WTC11 (cell line): ENCODE measurements around the gene RECK. TPM values are rescaled to one million over a fixed set of nuclear protein-coding genes. Genes with fewer than 3 reads are reported as not detected.

Experiments
- ATAC-seq: fragments of 200-7000 bp; cut with Tn5 transposase; 2 replicates; pipeline ENCODE4 v1.10.0; 2021; ENCODE audit warnings: mild to moderate bottlenecking, moderate library complexity
- CTCF ChIA-PET: fragments of 300-600 bp; sonication (Branson Sonifier 250); formaldehyde crosslinking; loops from one replicate; lab custom pipeline; 2021; ENCODE audit warnings: antibody characterized with exemption; lab: Charles Lee
- POLR2A ChIA-PET: fragments of 350-600 bp; sonication (Branson Sonifier 250); formaldehyde crosslinking; loops from one replicate; lab custom pipeline; 2021; ENCODE audit warnings: antibody characterized with exemption; lab: Charles Lee
- DNase-seq: peaks from one replicate; pipeline ENCODE4 v3.0.0; 2021; ENCODE audit warnings: low spot score
- H3K27ac Mint-ChIP-seq: 2 replicates; pipeline ENCODE4 v1.8.0; 2021; ENCODE audit warnings: mixed read lengths
- H3K27me3 Mint-ChIP-seq: 2 replicates; pipeline ENCODE4 v1.8.0; 2021; ENCODE audit warnings: low read depth, mild to moderate bottlenecking, moderate library complexity, mixed read lengths
- H3K36me3 Mint-ChIP-seq: 2 replicates; pipeline ENCODE4 v1.8.0; 2021; ENCODE audit warnings: mixed read lengths
- H3K4me1 Mint-ChIP-seq: 2 replicates; pipeline ENCODE4 v1.8.0; 2022; ENCODE audit warnings: mixed read lengths
- H3K4me3 Mint-ChIP-seq: 2 replicates; pipeline ENCODE4 v1.8.0; 2021; ENCODE audit warnings: mild to moderate bottlenecking, moderate library complexity, mixed read lengths
- H3K9me3 Mint-ChIP-seq: 2 replicates; pipeline ENCODE4 v1.8.0; 2021; ENCODE audit warnings: mixed read lengths
- ARID4B ChIP-seq: sonication (generic); formaldehyde crosslinking; IDR thresholded peaks from 2 replicates; pipeline ENCODE4 v1.8.0; 2023; ENCODE audit warnings: missing genetic modification reagents, mild to moderate bottlenecking, borderline replicate concordance
- E2F4 ChIP-seq: sonication (generic); formaldehyde crosslinking; IDR thresholded peaks from 2 replicates; pipeline ENCODE4 v1.8.1; 2022; ENCODE audit warnings: low read depth, mild to moderate bottlenecking, moderate library complexity, missing genetic modification reagents, borderline replicate concordance
- ETV6 ChIP-seq: sonication (generic); formaldehyde crosslinking; IDR thresholded peaks from 2 replicates; pipeline ENCODE4 v1.8.1; 2022; ENCODE audit warnings: mild to moderate bottlenecking, missing genetic modification reagents
- FOXJ3 ChIP-seq: sonication (generic); formaldehyde crosslinking; IDR thresholded peaks from 2 replicates; pipeline ENCODE4 v1.9.0; 2021; ENCODE audit warnings: missing genetic modification reagents, mild to moderate bottlenecking, borderline replicate concordance
- FOXP1 ChIP-seq: sonication (generic); formaldehyde crosslinking; IDR thresholded peaks from 2 replicates; pipeline ENCODE4 v1.8.0; 2022; ENCODE audit warnings: missing genetic modification reagents, mild to moderate bottlenecking, moderate library complexity, borderline replicate concordance
- GABPB1 ChIP-seq: sonication (generic); formaldehyde crosslinking; IDR thresholded peaks from 2 replicates; pipeline ENCODE4 v1.8.1; 2023; ENCODE audit warnings: mild to moderate bottlenecking, missing genetic modification reagents
- GRHL2 ChIP-seq: fragments of 250-450 bp; sonication (Bioruptor Pico); IDR thresholded peaks from 2 replicates; pipeline ENCODE4 v1.8.0; 2022; ENCODE audit warnings: mild to moderate bottlenecking, moderate library complexity; ENCODE audit not compliant: insufficient replicate concordance, severe bottlenecking
- HMGA2 ChIP-seq: fragments of 250-450 bp; sonication (Bioruptor Pico); IDR thresholded peaks from 2 replicates; pipeline ENCODE4 v1.4.0; 2021; ENCODE audit warnings: mild to moderate bottlenecking, moderate library complexity
- KAT7 ChIP-seq: sonication (generic); formaldehyde crosslinking; IDR thresholded peaks from 2 replicates; pipeline ENCODE4 v1.8.1; 2023; ENCODE audit warnings: missing genetic modification reagents, mild to moderate bottlenecking, borderline replicate concordance
- MYBL2 ChIP-seq: sonication (generic); formaldehyde crosslinking; IDR thresholded peaks from 2 replicates; pipeline ENCODE4 v1.8.1; 2023; ENCODE audit warnings: mild to moderate bottlenecking, moderate library complexity, missing genetic modification reagents
- OVOL2 ChIP-seq: fragments of 250-450 bp; sonication (Bioruptor Pico); IDR thresholded peaks from 2 replicates; pipeline ENCODE4 v1.9.0; 2021; ENCODE audit warnings: mild to moderate bottlenecking, borderline replicate concordance
- TCF7 ChIP-seq: sonication (generic); formaldehyde crosslinking; IDR thresholded peaks from 2 replicates; pipeline ENCODE4 v1.8.0; 2022; ENCODE audit warnings: mild to moderate bottlenecking, low read depth, missing genetic modification reagents, moderate library complexity
- TEAD4 ChIP-seq: sonication (generic); formaldehyde crosslinking; IDR thresholded peaks from 2 replicates; pipeline ENCODE4 v1.8.0; 2022; ENCODE audit warnings: mild to moderate bottlenecking, missing genetic modification reagents
- ZMAT4 ChIP-seq: fragments of 250-450 bp; sonication (Bioruptor Pico); IDR thresholded peaks from 2 replicates; pipeline ENCODE4 v1.9.0; 2021; ENCODE audit warnings: mild to moderate bottlenecking
- ZNF219 ChIP-seq: sonication (generic); formaldehyde crosslinking; IDR thresholded peaks from 2 replicates; pipeline ENCODE4 v1.8.0; 2023; ENCODE audit warnings: missing genetic modification reagents, mild to moderate bottlenecking, borderline replicate concordance
- ZSCAN18 ChIP-seq: fragments of 250-450 bp; sonication (Bioruptor Pico); IDR thresholded peaks from 2 replicates; pipeline ENCODE4 v2.1.2; 2022; ENCODE audit warnings: mild to moderate bottlenecking, moderate library complexity
- total RNA-seq: library from RNA; stranded (reverse); gene quantifications from 3 replicates; pipeline ENCODE4 v1.2.3, GENCODE V29; 2021
- TF ChIP-seq, protein P1 (sequence below): sonication (generic); formaldehyde crosslinking; IDR thresholded peaks from 2 replicates; pipeline ENCODE4 v1.8.1; 2023; ENCODE audit warnings: mild to moderate bottlenecking, missing genetic modification reagents, moderate library complexity
- TF ChIP-seq, protein P2 (sequence below): sonication (generic); formaldehyde crosslinking; IDR thresholded peaks from 2 replicates; pipeline ENCODE4 v1.8.1; 2022; ENCODE audit warnings: mild to moderate bottlenecking, missing genetic modification reagents, moderate library complexity, borderline replicate concordance
- TF ChIP-seq, protein P3 (sequence below): fragments of 250-450 bp; sonication (Bioruptor Pico); IDR thresholded peaks from 2 replicates; pipeline ENCODE4 v1.8.0; 2021; ENCODE audit warnings: mild to moderate bottlenecking

The RECK gene
- total RNA-seq, 1 experiment from 2014 or later: 11.2 TPM

DNA sequence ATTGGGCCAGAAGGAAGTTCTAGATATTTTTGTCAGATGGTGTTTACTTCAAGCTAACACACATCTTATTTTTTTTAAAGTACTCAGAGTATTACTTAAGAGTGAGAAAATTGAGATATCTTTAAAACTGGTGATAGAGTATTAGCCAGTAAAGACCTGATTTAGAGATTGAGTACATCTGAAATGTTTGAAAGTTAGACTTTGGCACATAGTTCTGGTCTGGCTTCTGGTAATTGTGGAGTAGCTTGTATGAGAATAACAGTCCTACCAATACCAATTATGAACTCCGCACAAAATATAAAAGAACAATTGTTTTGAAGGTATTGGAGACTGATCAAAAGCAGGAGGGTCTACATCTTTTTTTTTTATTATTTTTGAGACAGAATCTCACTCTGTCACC lies 55.3 kb downstream of the RECK start:
- H3K36me3 Mint-ChIP-seq: peaks cover 6% of the 10 kb centered on the region
- H3K27me3 Mint-ChIP-seq: no peaks in the 10 kb centered on the region
- H3K4me1 Mint-ChIP-seq: peaks cover 33% of the 10 kb centered on the region
- peaks cover 2% of the 10 kb centered on the region for H3K9me3 Mint-ChIP-seq
- TF ChIP-seq ZSCAN18 (no peak), TEAD4 (CRISPR knock-in tag) (no peak), FOXP1 (CRISPR knock-in tag) (no peak), ZMAT4 (no peak), FOXJ3 (CRISPR knock-in tag) (no peak), MYBL2 (no peak), ARID4B (CRISPR knock-in tag) (no peak), ETV6 (CRISPR knock-in tag) (no peak), OVOL2 (CRISPR knock-in tag) (no peak), HMGA2 (no peak), GRHL2 (CRISPR knock-in tag) (no peak), TCF7 (CRISPR knock-in tag) (no peak), GABPB1 (CRISPR knock-in tag) (no peak), ZNF219 (CRISPR knock-in tag) (no peak), KAT7 (CRISPR knock-in tag) (no peak), E2F4 (CRISPR knock-in tag) (no peak)
- TF ChIP-seq, protein P1, sequence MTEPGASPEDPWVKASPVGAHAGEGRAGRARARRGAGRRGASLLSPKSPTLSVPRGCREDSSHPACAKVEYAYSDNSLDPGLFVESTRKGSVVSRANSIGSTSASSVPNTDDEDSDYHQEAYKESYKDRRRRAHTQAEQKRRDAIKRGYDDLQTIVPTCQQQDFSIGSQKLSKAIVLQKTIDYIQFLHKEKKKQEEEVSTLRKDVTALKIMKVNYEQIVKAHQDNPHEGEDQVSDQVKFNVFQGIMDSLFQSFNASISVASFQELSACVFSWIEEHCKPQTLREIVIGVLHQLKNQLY (CRISPR knock-in tag): no peak
- TF ChIP-seq, protein P2, sequence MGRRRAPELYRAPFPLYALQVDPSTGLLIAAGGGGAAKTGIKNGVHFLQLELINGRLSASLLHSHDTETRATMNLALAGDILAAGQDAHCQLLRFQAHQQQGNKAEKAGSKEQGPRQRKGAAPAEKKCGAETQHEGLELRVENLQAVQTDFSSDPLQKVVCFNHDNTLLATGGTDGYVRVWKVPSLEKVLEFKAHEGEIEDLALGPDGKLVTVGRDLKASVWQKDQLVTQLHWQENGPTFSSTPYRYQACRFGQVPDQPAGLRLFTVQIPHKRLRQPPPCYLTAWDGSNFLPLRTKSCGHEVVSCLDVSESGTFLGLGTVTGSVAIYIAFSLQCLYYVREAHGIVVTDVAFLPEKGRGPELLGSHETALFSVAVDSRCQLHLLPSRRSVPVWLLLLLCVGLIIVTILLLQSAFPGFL (CRISPR knock-in tag): no peak
- TF ChIP-seq, protein P3, sequence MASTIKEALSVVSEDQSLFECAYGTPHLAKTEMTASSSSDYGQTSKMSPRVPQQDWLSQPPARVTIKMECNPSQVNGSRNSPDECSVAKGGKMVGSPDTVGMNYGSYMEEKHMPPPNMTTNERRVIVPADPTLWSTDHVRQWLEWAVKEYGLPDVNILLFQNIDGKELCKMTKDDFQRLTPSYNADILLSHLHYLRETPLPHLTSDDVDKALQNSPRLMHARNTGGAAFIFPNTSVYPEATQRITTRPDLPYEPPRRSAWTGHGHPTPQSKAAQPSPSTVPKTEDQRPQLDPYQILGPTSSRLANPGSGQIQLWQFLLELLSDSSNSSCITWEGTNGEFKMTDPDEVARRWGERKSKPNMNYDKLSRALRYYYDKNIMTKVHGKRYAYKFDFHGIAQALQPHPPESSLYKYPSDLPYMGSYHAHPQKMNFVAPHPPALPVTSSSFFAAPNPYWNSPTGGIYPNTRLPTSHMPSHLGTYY (CRISPR knock-in tag): no peak
- ATAC-seq (no peak), DNase-seq (no peak)
- CTCF ChIA-PET: interaction anchor here (0.5 to 1.6 kb wide), 6 partner anchors 10 to 145 kb away, joined by 3 to 5 read pairs (median 4); no protein-coding TSS in a partner anchor
- H3K27ac Mint-ChIP-seq: no peak overlapping the region; the same call in none of the 2 replicates
- POLR2A ChIA-PET: no interaction called here
- H3K4me3 Mint-ChIP-seq: no peak overlapping the region
